Gastrocnemius medialis (tissue), 4 donors: Measurements from ENCODE around the gene DHX15. TPM values are rescaled to one million over a fixed set of nuclear protein-coding genes. Genes with fewer than 3 reads are reported as not detected.

Experiments used
- ATAC-seq, 2 donors: fragments of 150-250 bp; one replicate each; pipeline ENCODE4 v1.9.1; 2016
- DNase-seq, 2 donors: peaks; one replicate each; pipeline ENCODE4 v3.0.0-alpha.2; 2019
- H3K27ac ChIP-seq, 4 donors: fragments of 200-600 bp; sonication (generic); 1 replicate in 1 of 4; 2 replicates in 3 of 4; pipeline ENCODE4 v1.5.1; 2016 to 2018; ENCODE audit warnings: mild to moderate bottlenecking in 2 of 4, moderate library complexity in 1 of 4
- H3K27me3 ChIP-seq, 3 donors: fragments of 200-600 bp; sonication (generic) in 2 of 3; 1 replicate in 1 of 3; 2 replicates in 2 of 3; pipeline versions ENCODE4 v1.5.1 to v1.6.0; 2016 to 2019; ENCODE audit warnings: mild to moderate bottlenecking in 1 of 3, moderate library complexity in 1 of 3
- H3K36me3 ChIP-seq, 2 donors: fragments of 200-600 bp; sonication (generic) in 1 of 2; one replicate each; pipeline ENCODE4 v1.5.1; 2017 to 2018
- H3K4me1 ChIP-seq, 2 donors: fragments of 200-600 bp; sonication (generic) in 1 of 2; one replicate each; pipeline ENCODE4 v1.5.1; 2016 to 2017; ENCODE audit warnings: mild to moderate bottlenecking in 2 of 2
- H3K4me3 ChIP-seq, 4 donors: fragments of 200-600 bp; sonication (generic) in 3 of 4; 1 replicate in 1 of 4; 2 replicates in 3 of 4; pipeline ENCODE4 v1.5.1; 2016 to 2019; ENCODE audit warnings: mild to moderate bottlenecking in 2 of 4
- H3K9me3 ChIP-seq, 3 donors: fragments of 200-600 bp; sonication (generic) in 2 of 3; 1 replicate in 1 of 3; 2 replicates in 2 of 3; pipeline ENCODE4 v1.5.1; 2016 to 2019
- CTCF ChIP-seq, 5 experiments: fragments of 450-650 bp in 3 of 5; fragments of 200-600 bp in 2 of 5; sonication (generic) in 2 of 5; IDR thresholded peaks in 4 of 5; conservative IDR thresholded peaks in 1 of 5; 1 replicate in 4 of 5; 2 replicates in 1 of 5; pipeline ENCODE4 v1.5.1; 2016 to 2019; ENCODE audit warnings: antibody characterized with exemption in 5 of 5, mild to moderate bottlenecking in 3 of 5, moderate library complexity in 3 of 5
- POLR2A ChIP-seq, 2 donors: fragments of 450-650 bp; IDR thresholded peaks; one replicate each; pipeline ENCODE4 v1.6.1; 2017; ENCODE audit warnings: antibody characterized with exemption in 2 of 2, mild to moderate bottlenecking in 2 of 2, moderate library complexity in 2 of 2
- in situ Hi-C, 4 donors: fragments of 200-750 bp; cut with MboI; loops; one replicate each; pipeline versions ENCODE4 v1.15.0 to v1.8.0; 2017; ENCODE audit warnings: low sequenced_read_pairs in 4 of 4
- intact Hi-C: fragments of 100-400 bp; cut with DNase I; formaldehyde crosslinking; loops from one replicate; pipeline ENCODE4 v1.15.1; 2023; ENCODE audit warnings: low total_unique reads
- total RNA-seq, 4 donors: library from RNA; depleted of rRNA; stranded (reverse); fragments of >200 nt; gene quantifications; one replicate each; pipeline versions ENCODE4 v1.1.0 to v1.2.3, GENCODE V29; 2016

DHX15 gene
- total RNA-seq, 4 donors from 2014 or later, result 50.1 to 88.1 (median 61.2) TPM

- no peak overlapping the region for H3K4me3 ChIP-seq
- intact Hi-C loops (no loop called here), in situ Hi-C loops (no loop called here)
- no peak for DNase-seq
- no peak for TF ChIP-seq CTCF (IDR thresholded peaks at IDR 0.05 in 4 of 5, conservative IDR thresholded peaks at IDR 0.05 in 1 of 5)
- no peak for TF ChIP-seq POLR2A (IDR thresholded peaks at IDR 0.05)
- no peak for ATAC-seq
- H3K27ac ChIP-seq, result no peak overlapping the region
- H3K9me3 ChIP-seq, result no peaks in the 10 kb centered on the region
- no peaks in the 10 kb centered on the region for H3K4me1 ChIP-seq
- H3K36me3 ChIP-seq, result no peaks in the 10 kb centered on the region
- no peaks in the 10 kb centered on the region for H3K27me3 ChIP-seq
Observed at GRCh38 chr4:24624381-24624780, 40.0 kb upstream of the DHX15 start.

- in situ Hi-C loops, result no loop called here
- H3K36me3 ChIP-seq, result no peaks in the 10 kb centered on the region
- H3K9me3 ChIP-seq, result no peaks in the 10 kb centered on the region
- TF ChIP-seq CTCF (IDR thresholded peaks at IDR 0.05 in 4 of 5, conservative IDR thresholded peaks at IDR 0.05 in 1 of 5) (no peak), POLR2A (IDR thresholded peaks at IDR 0.05) (no peak)
- DNase-seq (no peak), ATAC-seq (no peak)
- no peak overlapping the region for H3K27ac ChIP-seq
- H3K4me1 ChIP-seq, result no peaks in the 10 kb centered on the region
- no peak overlapping the region for H3K4me3 ChIP-seq
- intact Hi-C loops, result no loop called here
- no peaks in the 10 kb centered on the region for H3K27me3 ChIP-seq
Observed at GRCh38 chr4:24622146-24622834, 37.9 kb upstream of the DHX15 start.

GRCh38 chr4:24615977-24616376, 31.6 kb upstream of the DHX15 start:
- Histone ChIP-seq H3K27me3 (no peaks in the 10 kb centered on the region), H3K4me3 (no peak overlapping the region), H3K4me1 (no peaks in the 10 kb centered on the region), H3K27ac (no peak overlapping the region), H3K9me3 (no peaks in the 10 kb centered on the region), H3K36me3 (no peaks in the 10 kb centered on the region)
- DNase-seq (no peak), ATAC-seq (no peak)
- no peak for TF ChIP-seq CTCF (IDR thresholded peaks at IDR 0.05 in 4 of 5, conservative IDR thresholded peaks at IDR 0.05 in 1 of 5)
- no peak for TF ChIP-seq POLR2A (IDR thresholded peaks at IDR 0.05)
- in situ Hi-C loops (no loop called here), intact Hi-C loops (no loop called here)

GRCh38 chr4:24614881-24615280, 30.5 kb upstream of the DHX15 start:
- Histone ChIP-seq H3K4me3 (no peak overlapping the region), H3K27ac (no peak overlapping the region), H3K27me3 (no peaks in the 10 kb centered on the region), H3K9me3 (no peaks in the 10 kb centered on the region), H3K36me3 (no peaks in the 10 kb centered on the region), H3K4me1 (no peaks in the 10 kb centered on the region)
- DNase-seq (no peak), ATAC-seq (no peak)
- intact Hi-C loops (no loop called here), in situ Hi-C loops (no loop called here)
- TF ChIP-seq POLR2A (IDR thresholded peaks at IDR 0.05), result no peak
- TF ChIP-seq CTCF (IDR thresholded peaks at IDR 0.05 in 4 of 5, conservative IDR thresholded peaks at IDR 0.05 in 1 of 5), result no peak

- Histone ChIP-seq H3K4me3 (no peak overlapping the region), H3K36me3 (no peaks in the 10 kb centered on the region), H3K4me1 (no peaks in the 10 kb centered on the region), H3K9me3 (no peaks in the 10 kb centered on the region), H3K27ac (no peak overlapping the region), H3K27me3 (no peaks in the 10 kb centered on the region)
- DNase-seq, result no peak
- no peak for TF ChIP-seq CTCF (IDR thresholded peaks at IDR 0.05 in 4 of 5, conservative IDR thresholded peaks at IDR 0.05 in 1 of 5)
- no peak for TF ChIP-seq POLR2A (IDR thresholded peaks at IDR 0.05)
- in situ Hi-C loops (no loop called here), intact Hi-C loops (no loop called here)
- ATAC-seq, result no peak
Observed at GRCh38 chr4:24613502-24613901, 29.1 kb upstream of the DHX15 start.
